ENCODE measurements around the gene FLT1.

The FLT1 gene

GRCh38 chr13:28451482-28452217 lies 43.3 kb downstream of the FLT1 start:
- no peak for DNase-seq

- DNase-seq: no peak
Measured at GRCh38 chr13:28449826-28450773, 44.8 kb downstream of the FLT1 start.

- no peak for DNase-seq
Measured at GRCh38 chr13:28448651-28449358, 46.1 kb downstream of the FLT1 start.

- no peak for DNase-seq
Measured at GRCh38 chr13:28447989-28448388, 46.9 kb downstream of the FLT1 start.

- no peak for DNase-seq
Measured at GRCh38 chr13:28447206-28447605, 47.7 kb downstream of the FLT1 start.

GRCh38 chr13:28442839-28443238 lies 52.1 kb downstream of the FLT1 start:
- DNase-seq: no peak

- DNase-seq: no peak
Measured at GRCh38 chr13:28441529-28441928, 53.4 kb downstream of the FLT1 start.

- DNase-seq: no peak
Measured at GRCh38 chr13:28440774-28441504, 54.0 kb downstream of the FLT1 start.

- no peak for DNase-seq
Measured at GRCh38 chr13:28438598-28439334, 56.2 kb downstream of the FLT1 start.

- DNase-seq: no peak
Measured at GRCh38 chr13:28438067-28438466, 56.9 kb downstream of the FLT1 start.

- DNase-seq: no peak
Measured at GRCh38 chr13:28435917-28436316, 59.0 kb downstream of the FLT1 start.

GRCh38 chr13:28434926-28435325 lies 60.0 kb downstream of the FLT1 start:
- DNase-seq: no peak

GRCh38 chr13:28432816-28433560 lies 61.9 kb downstream of the FLT1 start:
- DNase-seq: no peak

- no peak for DNase-seq
Measured at GRCh38 chr13:28429685-28430290, 65.1 kb downstream of the FLT1 start.

- no peak for DNase-seq
Measured at GRCh38 chr13:28429096-28429495, 65.8 kb downstream of the FLT1 start.

GRCh38 chr13:28426381-28426780 lies 68.5 kb downstream of the FLT1 start:
- DNase-seq: no peak

- no peak for DNase-seq
Measured at GRCh38 chr13:28425793-28426192, 69.1 kb downstream of the FLT1 start.

- no peak for DNase-seq
Measured at GRCh38 chr13:28424541-28424940, 70.4 kb downstream of the FLT1 start.

- DNase-seq: no peak
Measured at GRCh38 chr13:28423010-28423409, 71.9 kb downstream of the FLT1 start.

GRCh38 chr13:28421676-28422410 lies 73.1 kb downstream of the FLT1 start:
- DNase-seq: no peak
